NCI-H82 (cell line): ENCODE results near the gene MTMR10.

ENCODE experiments used
- DNase-seq: peaks from one replicate; lab custom pipeline; 2025; lab: John Stamatoyannopoulos, UW

The MTMR10 gene

DNA sequence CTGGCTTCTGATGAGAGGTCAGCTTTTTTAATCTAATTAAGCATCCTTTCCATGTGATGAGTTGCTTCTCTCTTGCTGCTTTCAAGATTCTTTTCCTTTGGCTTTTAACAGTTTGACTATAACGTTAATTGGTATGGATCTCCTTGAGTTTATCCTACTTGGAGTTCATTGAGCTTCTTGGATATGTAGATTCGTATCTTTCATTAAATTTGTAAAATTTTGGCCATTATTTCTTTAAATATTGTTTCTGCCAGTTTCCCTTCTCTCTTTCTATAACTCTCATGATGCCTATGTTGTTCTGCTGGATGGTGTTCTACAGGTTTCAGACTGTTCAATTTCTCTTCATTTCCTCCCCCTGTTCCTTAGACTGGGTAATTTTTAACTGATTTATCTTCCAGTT is 21.0 kb upstream of the MTMR10 start:
- no peak for DNase-seq

DNA sequence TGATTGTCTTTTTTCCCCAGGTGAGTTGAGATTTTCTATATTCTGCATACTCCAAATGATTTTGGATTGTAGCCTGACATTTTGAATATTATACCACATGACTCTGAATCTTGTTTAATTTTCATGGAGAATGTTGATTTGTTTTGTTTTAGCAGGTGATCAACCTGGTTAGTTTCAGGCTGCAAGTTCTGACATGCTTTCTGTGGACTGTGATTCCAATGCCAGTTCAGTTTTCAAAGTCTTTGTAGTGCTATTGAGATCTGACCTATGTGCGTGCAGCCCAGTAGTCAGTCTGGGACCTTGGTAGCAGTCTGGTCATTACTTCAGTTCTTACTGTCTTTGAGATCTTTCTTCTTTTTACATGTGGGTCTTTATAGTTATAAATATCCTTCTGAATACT is 18.6 kb upstream of the MTMR10 start:
- no peak for DNase-seq

DNA sequence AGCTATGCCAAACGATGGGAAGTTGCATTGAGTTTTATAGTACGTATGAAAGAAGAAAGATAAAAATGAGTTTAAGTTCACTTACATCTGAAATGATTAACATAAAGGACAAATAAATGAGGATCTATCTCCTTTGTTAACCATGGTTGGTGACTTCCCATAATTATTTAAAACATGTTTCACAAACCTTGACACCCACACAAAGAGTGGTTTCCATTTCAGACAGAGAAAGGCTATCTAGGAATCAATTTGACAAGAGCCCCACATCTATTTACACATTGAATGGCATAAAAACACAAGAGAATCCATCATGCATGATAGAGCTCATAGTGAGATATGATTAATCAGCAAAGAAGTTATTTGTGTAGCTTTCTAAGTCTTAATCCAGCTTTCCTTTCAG is 14.2 kb upstream of the MTMR10 start:
- no peak for DNase-seq

DNA sequence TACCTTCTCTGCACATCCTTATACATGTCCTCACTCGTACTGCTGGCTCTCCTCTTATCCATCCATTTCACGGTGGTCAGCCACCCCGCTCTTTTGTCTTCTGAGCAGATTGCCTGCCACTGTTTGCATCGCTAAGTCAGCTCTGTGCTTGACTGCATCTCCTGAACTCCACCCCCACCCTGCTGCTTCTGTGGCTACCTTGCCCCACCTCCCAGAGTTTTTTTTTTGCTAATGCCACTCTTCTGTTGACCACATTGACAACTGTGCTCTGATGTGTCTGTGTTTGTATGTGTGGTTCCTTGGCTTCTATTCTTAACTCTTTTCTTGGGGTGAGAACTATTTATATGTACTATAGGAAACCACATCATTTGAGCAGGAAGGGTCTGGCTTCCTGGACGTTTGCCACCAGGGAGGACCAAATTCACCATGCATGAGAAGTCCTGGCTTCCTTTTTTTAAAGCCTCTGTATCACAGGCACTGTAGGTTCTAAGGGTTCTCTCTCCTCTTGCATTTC is 12.8 kb upstream of the MTMR10 start:
- DNase-seq, result peak; percentile 9

DNA sequence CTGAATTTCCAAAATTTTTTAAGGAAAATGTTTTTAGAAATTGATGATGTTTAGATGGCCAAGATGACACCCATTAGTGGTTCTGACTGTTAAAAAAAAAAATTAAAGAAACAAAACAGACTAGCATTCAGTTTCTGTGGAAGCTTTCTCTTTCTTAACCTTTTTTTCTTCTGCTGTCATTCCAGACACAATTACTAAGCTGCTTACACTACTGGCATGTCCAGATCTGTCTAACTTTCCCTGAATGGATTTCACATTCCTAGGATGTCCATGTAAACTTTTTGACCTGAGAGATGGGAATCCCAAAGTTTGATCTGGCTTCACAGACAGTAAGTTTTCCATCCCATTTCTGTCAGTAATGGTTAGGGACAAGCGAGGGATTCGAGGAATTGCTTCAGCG is 10.3 kb upstream of the MTMR10 start:
- DNase-seq, result no peak

DNA sequence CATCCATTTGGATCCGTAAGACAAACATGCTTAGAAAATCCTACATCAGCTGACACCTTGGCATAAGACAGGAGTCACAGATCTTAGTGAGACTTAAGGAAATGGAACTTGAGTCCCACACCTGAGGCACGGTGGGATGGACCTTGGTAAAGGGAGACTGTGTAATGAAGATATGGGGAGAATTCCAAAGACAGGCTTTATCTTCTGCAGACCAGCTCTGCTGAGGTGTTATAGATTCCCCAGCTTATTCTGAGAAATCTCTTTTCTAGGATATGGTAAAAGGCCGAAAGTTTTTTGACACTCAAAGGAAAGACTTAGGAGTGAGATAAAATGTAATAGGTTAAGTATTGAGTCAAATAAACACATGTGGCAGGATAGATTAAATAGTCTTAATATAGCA is 8.3 kb upstream of the MTMR10 start:
- no peak for DNase-seq

DNA sequence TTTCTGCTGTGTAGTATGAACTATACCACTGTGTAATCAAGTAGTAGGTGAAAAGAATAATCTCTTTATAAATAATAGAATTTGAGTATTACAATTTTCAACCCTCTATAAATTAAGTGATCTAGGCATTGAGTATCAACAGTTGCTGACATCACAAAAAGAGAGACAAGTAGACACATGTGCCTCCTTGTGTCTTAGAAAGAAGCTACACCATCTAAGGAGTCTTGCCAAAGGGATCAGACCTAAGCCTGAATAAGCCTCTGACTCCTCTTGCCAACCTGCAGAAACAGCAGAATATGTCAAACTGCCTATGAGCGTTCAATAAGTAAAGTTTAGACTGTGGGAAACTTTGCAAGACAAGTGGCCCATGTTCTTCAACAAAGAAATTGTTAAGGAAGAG is 5.8 kb upstream of the MTMR10 start:
- DNase-seq, result peak; percentile 22

DNA sequence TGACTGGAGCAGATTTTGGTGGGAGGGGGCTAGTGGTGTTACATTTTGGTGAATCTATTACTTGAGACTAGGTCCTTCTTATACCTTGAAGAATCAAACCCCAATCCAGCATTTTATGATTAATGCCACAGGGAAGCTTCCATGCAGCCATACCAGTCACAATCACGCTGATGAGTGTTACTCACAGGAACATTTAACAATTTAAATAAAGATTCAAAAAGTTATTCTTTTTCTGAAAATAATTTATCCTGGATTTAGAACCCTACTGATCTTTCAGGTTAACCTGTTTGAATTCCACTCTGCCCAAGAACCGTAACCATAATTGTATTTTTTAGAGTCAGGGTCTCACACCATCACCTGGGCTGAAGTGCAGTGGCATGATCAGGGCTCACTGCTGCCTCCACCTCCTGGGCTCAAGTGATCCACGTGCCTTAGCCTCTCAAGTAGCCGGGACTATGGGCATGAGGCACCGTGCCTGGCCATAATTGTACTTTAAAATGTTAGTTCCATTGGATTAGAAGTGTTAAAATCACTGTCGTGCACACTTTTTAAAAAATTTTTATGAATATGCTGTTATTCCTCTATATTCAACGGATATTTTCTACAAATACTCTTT is 929 bp upstream of the MTMR10 start:
- DNase-seq, result peak; percentile 55

DNA sequence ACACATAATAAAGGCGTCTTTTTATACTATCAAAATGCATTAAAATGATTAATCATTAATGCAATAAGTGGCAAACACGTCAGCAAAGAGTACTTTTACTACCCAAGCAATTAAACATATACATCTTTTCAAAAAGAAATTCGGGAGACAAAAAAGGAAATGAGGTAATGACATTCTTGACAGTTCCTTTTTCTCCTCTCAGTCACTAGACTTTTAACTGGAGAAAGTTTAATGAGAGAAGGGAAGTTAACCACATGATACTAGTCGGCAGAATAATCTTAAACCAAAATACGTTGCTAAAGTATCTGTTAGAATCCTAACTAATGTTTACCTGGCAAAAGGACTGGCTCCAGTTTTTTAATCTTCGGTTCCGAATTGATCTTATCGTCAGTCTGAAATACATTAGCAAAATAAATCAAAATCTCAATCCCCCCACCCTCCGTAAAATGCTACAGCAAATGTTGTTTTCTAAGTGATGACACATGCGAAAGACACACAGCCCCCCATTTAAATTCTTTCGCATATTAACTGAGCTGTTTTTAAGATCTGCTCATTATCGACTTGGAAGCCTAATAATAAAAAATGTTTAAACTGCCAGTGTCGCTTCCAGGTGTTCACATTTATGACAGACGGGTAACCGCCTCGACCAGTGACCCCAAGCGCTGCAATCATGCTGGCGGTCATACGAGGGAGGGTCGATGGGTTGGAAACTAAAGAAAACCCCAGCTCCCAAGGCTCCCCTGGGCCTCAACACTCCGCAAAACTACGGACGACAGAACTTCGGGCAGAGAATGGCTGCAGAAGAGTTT is 778 bp downstream of the MTMR10 start:
- no peak for DNase-seq

DNA sequence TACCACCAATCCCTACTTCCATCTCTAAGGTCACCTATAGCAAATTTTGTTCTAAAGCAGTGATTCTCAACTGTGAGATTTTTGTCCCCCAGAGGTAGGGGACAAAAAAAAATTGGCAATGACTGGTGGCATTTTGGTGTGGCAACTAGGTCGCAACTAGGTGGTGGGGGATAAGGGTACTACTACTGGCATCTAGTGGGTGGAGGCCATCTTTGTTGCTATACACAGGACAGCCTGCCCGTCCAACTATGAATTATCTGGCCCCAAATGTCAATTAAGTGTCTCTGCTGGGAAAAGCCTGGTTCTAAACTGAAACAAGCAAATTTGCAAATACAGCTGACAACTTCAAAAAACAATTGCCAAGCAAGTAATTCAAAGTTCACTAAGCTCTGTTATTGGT is 1.4 kb downstream of the MTMR10 start:
- peak; percentile 23 for DNase-seq

DNA sequence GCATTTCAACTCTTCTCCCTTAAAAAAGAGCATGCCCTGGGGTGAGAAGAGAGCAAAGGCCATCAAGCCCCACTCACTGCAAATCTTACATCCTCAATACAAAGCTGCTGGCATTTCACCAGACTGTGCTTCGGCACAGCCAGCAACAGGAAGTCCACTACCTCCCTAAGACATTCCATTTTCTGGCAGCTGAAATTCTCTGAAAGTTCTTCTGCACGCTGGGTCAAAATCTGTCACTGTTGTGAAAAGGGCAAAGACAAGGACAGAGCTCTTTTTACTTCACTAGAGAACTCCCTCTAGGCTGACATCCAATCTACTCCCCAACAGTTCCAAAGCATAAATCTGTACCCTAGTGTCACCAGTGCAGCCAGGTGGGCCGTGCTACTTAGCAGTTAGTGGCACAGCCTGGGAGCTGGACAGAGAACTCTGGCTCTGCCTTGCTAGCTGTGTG is 6.3 kb downstream of the MTMR10 start:
- peak; percentile 52 for DNase-seq

DNA sequence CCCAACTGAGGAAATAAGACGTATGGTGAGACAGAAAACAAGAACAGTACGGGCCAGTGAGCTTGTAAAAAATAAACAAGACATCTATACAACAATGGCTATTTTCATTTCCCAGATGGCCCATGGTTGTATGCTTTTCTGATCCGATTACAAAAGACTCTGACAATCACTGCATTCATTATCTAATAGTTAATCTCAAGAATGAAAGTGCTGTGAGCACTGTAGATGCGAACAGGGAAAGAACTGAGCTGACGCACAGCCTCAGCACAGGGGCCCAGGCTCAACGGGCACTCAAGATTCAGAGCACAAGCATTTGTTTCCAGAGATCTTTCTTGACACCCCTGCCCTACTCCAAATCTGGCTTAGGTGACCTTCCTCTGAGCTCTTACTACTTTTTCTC is 6.9 kb downstream of the MTMR10 start:
- peak; percentile 77 for DNase-seq

DNA sequence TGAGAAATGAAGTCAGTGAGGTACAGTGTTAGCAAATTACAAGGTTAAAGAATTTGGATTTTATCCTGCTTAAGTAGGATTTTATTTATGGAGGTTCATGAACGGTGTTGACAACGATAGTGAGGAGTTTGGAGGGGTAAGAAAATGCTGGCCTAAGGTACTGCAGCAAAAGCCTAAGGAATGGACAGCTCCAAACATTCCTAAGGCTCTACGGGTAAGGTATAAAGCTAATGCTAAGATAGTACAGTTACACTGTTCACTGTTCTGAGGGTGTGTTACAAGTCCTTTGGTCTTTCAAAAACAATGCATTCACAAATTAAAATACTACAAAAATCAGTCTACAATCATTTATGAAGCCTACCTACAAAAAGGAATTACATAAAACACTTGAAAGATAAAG is 7.3 kb downstream of the MTMR10 start:
- no peak for DNase-seq

DNA sequence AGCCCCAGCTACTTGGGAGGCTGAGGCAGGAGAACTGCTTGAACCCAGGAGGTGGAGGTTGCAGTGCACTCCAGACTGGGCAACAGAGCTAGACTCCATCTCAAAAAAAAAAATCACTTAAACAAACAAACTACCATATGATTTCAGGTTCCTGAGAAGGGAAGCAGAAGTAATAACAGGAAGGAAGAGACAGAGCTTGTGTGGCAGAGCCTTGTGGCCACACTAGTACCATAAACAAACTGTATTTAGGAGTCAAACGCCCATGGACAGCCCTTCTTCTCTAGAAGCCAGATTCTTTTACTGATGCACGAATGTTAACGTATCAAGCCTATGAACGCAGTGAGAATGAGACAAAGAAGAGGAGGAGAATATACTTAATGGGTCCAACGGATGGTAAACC is 12.0 kb downstream of the MTMR10 start:
- DNase-seq, result no peak

DNA sequence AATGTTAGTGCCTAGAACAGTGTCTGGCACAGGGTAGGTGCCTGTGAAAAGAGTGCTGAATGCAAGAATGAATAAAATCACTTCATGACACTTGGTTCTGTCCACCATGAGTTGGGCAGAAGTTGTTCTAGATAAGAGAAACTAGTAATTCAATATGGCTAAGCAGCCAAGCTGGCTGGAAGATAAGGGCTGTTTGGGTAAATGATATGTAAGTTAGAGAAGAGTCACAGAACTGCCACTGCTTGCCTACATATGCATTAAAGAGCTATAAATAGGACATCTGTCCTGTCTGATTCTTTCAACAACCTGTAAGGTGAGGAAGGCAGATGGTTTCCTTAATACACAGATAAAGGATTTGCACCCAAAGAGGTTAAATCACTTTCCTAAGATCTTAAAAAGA is 13.1 kb downstream of the MTMR10 start:
- peak; percentile 14 for DNase-seq

DNA sequence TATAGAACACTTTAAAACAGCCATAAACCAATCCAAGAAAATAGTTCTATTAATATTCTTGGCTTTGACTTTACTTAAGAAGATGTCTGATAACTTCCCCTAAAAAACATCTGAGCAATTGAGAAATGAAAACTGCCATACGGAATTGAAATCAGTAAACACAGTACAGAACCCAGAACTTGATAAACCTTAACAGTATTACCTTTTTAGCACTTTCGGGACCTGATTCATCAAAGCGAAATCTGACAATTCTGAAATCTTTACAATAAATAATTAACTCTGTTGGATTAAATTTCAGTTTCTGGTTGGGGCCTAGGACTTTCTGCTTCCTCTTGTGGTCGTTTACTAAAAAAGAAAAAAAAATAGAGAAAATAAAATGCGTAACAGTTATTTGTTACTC is 17.3 kb downstream of the MTMR10 start:
- no peak for DNase-seq

DNA sequence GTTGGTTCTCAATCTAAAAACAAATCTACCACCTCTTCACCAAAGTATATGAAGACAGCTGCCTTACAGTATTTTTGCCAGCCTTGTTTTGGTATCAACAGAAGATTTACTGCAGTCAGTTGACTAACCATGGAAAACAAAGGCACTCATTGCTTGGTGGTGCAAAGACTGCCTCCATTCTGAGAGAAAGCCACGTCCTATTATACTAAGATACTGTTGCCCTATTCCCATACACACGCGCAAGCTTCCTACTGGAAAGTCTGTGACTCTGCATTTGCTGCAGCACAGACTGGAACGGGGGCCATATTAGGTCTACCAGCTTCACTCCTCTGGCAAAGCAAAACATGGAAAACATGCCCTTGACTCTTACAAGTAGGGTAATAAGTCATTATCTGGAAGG is 18.0 kb downstream of the MTMR10 start:
- DNase-seq, result no peak

DNA sequence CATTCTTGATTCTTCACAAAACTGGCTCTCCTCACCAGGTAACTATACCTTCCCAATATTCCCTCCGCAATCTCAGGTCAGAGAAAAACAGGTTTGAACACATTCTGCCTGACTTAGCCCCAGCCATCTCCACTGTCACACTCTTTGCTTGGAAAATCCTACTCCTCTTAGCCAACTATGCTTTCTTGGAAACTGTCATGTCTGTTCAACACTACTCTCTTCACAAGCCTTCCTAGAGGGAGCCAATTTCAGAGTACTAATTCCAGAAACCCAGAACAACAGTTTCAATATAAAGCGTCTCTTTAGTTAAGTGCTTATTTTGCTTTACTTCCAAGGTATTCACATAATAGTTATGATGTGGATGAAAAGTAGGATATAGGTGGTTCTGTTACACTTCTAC is 21.7 kb downstream of the MTMR10 start:
- no peak for DNase-seq

DNA sequence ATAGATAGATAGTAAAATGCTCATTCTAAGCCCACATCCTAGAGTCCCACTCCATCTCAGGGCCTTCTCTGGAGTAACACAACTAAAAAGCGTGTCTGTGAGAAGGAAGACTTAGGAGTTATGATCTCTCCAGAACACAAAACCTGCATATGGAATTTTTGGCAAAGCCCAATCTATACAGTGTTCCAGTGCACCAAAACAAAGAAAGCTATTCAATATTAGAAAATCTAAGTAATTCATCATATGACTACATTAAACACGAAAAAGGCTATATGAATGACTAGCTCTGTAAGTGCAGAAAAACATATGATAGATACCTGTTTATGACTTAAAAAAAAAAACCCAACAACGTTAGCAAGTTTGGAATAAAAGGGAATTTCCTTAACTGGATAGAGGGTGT is 27.7 kb downstream of the MTMR10 start:
- DNase-seq, result no peak

DNA sequence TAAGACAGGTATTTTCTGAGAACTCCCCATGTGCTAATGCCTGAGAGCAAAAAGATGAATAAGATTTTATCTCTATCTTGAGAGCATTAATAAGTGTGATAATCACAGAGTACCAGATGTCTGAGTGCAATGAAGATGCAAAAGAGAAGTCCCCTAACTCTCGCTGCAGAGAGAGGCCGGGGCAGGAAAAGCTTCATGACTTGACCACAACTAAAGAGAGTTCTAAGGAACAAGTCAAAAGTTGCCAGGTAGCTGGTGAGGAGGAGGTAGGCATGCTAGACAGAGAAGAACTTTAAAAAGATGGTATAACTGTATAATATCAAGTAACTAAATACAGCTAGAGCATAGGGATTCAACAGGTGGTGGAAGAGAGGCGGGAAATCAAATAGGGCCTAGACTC is 28.8 kb downstream of the MTMR10 start:
- DNase-seq, result no peak

DNA sequence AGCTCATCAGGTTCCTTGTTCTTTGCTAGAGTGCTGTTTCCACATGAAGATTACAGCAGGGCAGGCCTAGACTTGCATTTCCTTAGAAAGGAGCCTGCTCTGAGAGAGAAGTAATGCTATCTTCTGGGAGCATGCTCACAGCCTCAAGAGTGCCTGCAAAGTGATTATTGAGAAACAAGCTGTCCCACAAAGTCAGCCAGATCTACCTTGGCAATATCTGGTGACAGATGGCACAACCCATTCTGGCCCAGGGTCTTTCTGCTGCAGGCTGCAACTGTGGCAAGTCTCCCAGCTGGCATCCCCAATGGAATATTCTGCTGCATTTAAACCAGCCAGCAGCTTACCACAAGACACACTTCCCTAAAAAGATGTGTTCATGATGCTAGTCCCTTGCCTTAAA is 29.3 kb downstream of the MTMR10 start:
- no peak for DNase-seq

DNA sequence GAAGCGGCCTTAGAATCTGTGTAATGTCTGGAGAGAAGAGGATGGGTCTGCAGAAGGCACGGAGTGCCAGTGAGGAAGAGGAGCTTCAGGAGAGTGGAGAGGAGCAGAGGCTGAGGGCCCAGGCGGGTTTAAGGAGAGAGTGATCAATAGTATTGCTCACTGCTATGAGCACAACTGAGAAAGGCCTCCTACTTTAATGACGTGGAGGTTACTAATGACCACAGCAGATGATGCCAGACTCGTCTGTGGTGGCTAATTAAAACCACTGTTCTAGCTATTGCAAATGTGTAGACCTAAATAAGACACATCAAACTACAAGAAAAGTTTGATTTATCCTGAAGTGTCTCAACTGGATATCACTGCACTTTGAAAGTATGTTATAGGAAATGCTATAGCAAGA is 33.2 kb downstream of the MTMR10 start:
- no peak for DNase-seq

DNA sequence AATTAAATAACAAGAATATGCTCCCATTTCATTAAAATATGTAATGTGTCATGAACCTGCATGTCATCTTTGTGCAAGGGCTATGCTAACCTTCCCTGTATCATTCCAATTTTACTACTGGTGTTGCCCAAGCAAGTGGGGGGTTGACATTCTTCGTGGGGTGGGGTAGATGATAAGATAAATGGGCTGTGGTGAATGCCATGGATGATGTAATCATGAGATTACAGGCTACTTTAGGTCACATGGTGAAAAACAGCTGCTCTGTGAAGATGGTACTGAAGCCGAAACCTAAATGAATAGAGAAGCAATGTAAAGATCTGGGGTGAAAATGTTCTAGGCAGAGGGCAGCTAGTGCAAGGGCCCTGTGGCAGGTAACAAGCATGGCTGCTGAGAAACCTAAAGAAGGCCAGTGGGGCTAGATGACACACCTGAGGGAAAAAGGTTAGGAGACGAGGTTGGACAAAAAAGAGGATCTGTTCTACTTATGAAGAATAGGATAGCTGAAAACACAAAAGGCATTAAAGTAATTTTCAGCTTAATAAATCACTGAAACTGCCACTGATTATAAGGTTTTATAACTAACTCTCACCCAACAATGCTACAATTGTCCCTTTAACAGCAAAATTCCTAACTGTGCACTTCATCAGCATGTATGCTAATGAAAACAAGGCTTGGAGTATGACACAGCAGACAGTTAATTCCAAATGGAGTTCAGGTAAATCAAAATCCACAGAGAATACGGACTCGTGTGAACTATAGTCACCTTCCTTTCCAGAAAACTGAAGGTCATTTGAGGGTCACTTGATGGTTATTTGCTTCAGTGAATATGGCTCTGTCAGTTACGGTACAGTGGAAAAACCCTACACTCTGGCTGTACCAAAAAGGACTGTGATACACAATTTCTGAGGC is 35.0 kb downstream of the MTMR10 start:
- peak; percentile 22 for DNase-seq
